OCI-LY3 (cell line): Measurements from ENCODE around the gene ESRRG.

Source experiments
- H2AFZ ChIP-seq: fragments of 200-600, 300-600 bp; shearing (Covaris generic); 2 replicates; pipeline ENCODE4 v1.6.0; 2014; ENCODE audit warnings: antibody characterized with exemption, low read depth, low read length
- H3K27ac ChIP-seq: fragments of 200-600, 300-600 bp; sonication (generic); 2 replicates; pipeline ENCODE4 v1.5.1; 2014; ENCODE audit warnings: mild to moderate bottlenecking, low read length, moderate library complexity, mixed read lengths
- H3K27me3 ChIP-seq: fragments of 200-600, 300-600 bp; sonication (generic); 2 replicates; pipeline ENCODE4 v1.6.1; 2014; ENCODE audit warnings: low read depth, low read length, mixed read lengths
- H3K36me3 ChIP-seq: fragments of 200-600, 300-600 bp; sonication (generic); replicated peaks from 2 replicates; pipeline ENCODE3; 2014; ENCODE audit warnings: low read depth, low read length, mixed read lengths
- H3K4me1 ChIP-seq: fragments of 300-600, 200-600 bp; sonication (generic); 2 replicates; pipeline ENCODE4 v1.6.1; 2014; ENCODE audit warnings: low read length, mixed read lengths
- H3K4me2 ChIP-seq: fragments of 200-600, 300-600 bp; sonication (generic); 2 replicates; pipeline ENCODE4 v1.6.1; 2014; ENCODE audit warnings: low read length, mixed read lengths
- H3K4me3 ChIP-seq: fragments of 300-600, 200-600 bp; sonication (generic); 2 replicates; pipeline ENCODE4 v1.5.1; 2014; ENCODE audit warnings: antibody characterized with exemption, mild to moderate bottlenecking, low read length, moderate library complexity
- H3K79me2 ChIP-seq: fragments of 300-600, 200-600 bp; shearing (Covaris generic); 2 replicates; pipeline ENCODE4 v1.6.1; 2014; ENCODE audit warnings: mild to moderate bottlenecking, low read length, mixed read lengths
- H3K9ac ChIP-seq: fragments of 300-600, 200-600 bp; shearing (Covaris generic); 2 replicates; pipeline ENCODE4 v1.6.0; 2014; ENCODE audit warnings: mild to moderate bottlenecking, low read length, moderate library complexity
- H3K9me3 ChIP-seq: fragments of 200-600, 300-600 bp; shearing (Covaris generic); 2 replicates; pipeline ENCODE4 v1.6.1; 2014; ENCODE audit warnings: low read length, mixed read lengths; ENCODE audit not compliant: insufficient read depth
- H4K20me1 ChIP-seq: fragments of 200-600, 300-600 bp; sonication (generic); 2 replicates; pipeline ENCODE4 v1.6.1; 2016; ENCODE audit warnings: low read length, mixed read lengths; ENCODE audit not compliant: insufficient read depth
- CTCF ChIP-seq: fragments of 200-600, 300-600 bp; sonication (generic); IDR thresholded peaks from 2 replicates; pipeline ENCODE4 v1.5.1; 2014; ENCODE audit warnings: antibody characterized with exemption, low read length, low read depth
- EZH2phosphoT487 ChIP-seq: fragments of 200-600 bp; shearing (Covaris generic); IDR thresholded peaks from 2 replicates; pipeline ENCODE4 v1.6.1; 2018; ENCODE audit warnings: antibody characterized with exemption, mixed run types, low read depth

Gene ESRRG

GRCh38 chr1:216616425-216616824 is 106.8 kb downstream of the ESRRG start:
- no peak overlapping the region for H3K27ac ChIP-seq
- no peak overlapping the region for H3K9ac ChIP-seq
- H3K36me3 ChIP-seq, result no peaks in the 10 kb centered on the region
- no peaks in the 10 kb centered on the region for H3K9me3 ChIP-seq
- no peaks in the 10 kb centered on the region for H3K4me1 ChIP-seq
- H4K20me1 ChIP-seq, result no peaks in the 10 kb centered on the region
- H3K27me3 ChIP-seq, result no peaks in the 10 kb centered on the region
- no peak overlapping the region for H2AFZ ChIP-seq
- no peak overlapping the region for H3K4me2 ChIP-seq
- no peak for TF ChIP-seq EZH2phosphoT487
- TF ChIP-seq CTCF, result no peak
- H3K79me2 ChIP-seq, result no peaks in the 10 kb centered on the region
- no peak overlapping the region for H3K4me3 ChIP-seq

- Histone ChIP-seq H4K20me1 (no peaks in the 10 kb centered on the region), H3K9me3 (no peaks in the 10 kb centered on the region), H3K27ac (no peak overlapping the region), H3K4me1 (no peaks in the 10 kb centered on the region), H3K79me2 (no peaks in the 10 kb centered on the region), H3K27me3 (no peaks in the 10 kb centered on the region), H3K4me3 (no peak overlapping the region), H2AFZ (no peak overlapping the region), H3K36me3 (no peaks in the 10 kb centered on the region), H3K9ac (no peak overlapping the region), H3K4me2 (no peak overlapping the region)
- TF ChIP-seq EZH2phosphoT487 (no peak), CTCF (no peak)
Measured at GRCh38 chr1:216614011-216614934, 109.0 kb downstream of the ESRRG start.

GRCh38 chr1:216612291-216612690 is 110.9 kb downstream of the ESRRG start:
- Histone ChIP-seq H3K4me2 (no peak overlapping the region), H3K9ac (no peak overlapping the region), H2AFZ (no peak overlapping the region), H3K27ac (no peak overlapping the region), H3K36me3 (no peaks in the 10 kb centered on the region), H3K27me3 (no peaks in the 10 kb centered on the region), H3K4me1 (no peaks in the 10 kb centered on the region), H3K79me2 (no peaks in the 10 kb centered on the region), H3K9me3 (no peaks in the 10 kb centered on the region), H4K20me1 (no peaks in the 10 kb centered on the region), H3K4me3 (no peak overlapping the region)
- TF ChIP-seq CTCF (no peak), EZH2phosphoT487 (no peak)

GRCh38 chr1:216607067-216607697 is 116.0 kb downstream of the ESRRG start:
- Histone ChIP-seq H3K36me3 (no peaks in the 10 kb centered on the region), H3K9ac (no peak overlapping the region), H3K27ac (no peak overlapping the region), H3K79me2 (no peaks in the 10 kb centered on the region), H3K4me3 (no peak overlapping the region), H4K20me1 (no peaks in the 10 kb centered on the region), H3K9me3 (no peaks in the 10 kb centered on the region), H2AFZ (no peak overlapping the region), H3K4me2 (no peak overlapping the region), H3K4me1 (no peaks in the 10 kb centered on the region), H3K27me3 (no peaks in the 10 kb centered on the region)
- TF ChIP-seq CTCF (no peak), EZH2phosphoT487 (no peak)
